Measurements from ENCODE around the gene ACP5.

The ACP5 gene

DNA sequence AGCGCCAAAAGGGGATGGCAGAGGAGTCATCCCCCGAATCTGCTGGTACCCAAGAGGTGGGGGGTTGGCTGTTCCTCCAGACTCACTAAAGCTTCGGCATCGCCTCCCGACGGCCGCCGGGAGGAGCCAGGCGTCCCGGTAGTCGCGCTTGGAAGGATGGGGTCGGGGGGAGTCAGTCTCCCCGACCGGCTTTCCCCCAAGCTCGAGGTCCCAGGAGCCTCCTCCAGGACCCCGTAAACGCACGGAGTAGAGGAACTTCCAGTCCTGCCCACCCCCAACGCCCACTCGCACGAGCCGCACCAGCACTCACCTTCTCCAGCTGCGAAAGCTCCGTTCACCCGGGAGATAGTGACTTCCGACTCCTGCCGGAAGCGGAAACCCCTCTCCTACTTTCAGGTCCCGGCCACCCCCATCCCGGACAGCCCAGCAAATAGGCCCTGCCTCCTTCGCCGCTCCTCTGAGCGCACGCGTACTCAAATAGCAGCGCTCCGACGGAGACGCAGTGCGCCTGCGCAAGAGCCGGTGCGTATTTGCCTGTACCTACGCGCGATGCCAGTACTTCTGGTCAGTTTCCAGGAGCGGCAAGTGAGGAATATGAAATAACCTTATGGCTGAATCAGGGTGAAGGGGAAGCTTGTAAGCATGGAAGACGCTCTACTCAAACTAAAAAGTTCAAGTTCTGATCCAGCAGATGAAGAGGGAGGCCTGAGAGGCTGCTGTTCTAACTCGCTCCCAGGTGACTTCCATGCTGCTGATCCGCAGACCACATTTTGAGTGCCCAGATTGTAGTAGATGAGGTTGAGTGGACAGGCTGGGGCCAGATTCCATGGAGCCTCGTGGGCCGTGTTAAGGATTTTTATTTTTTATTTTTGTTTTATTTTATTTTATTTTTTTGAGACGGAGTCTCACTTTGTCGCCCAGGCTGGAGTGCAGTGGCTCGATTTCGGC, 18.3 kb downstream of the ACP5 start, which contains the start of gene ELOF1:
Gene ELOF1, minus strand, starts transcription at position 350 of the 948 bp plus-strand sequence. CDS start 4,883 bp downstream, outside the sequence.
- TF ChIP-seq, protein P1, sequence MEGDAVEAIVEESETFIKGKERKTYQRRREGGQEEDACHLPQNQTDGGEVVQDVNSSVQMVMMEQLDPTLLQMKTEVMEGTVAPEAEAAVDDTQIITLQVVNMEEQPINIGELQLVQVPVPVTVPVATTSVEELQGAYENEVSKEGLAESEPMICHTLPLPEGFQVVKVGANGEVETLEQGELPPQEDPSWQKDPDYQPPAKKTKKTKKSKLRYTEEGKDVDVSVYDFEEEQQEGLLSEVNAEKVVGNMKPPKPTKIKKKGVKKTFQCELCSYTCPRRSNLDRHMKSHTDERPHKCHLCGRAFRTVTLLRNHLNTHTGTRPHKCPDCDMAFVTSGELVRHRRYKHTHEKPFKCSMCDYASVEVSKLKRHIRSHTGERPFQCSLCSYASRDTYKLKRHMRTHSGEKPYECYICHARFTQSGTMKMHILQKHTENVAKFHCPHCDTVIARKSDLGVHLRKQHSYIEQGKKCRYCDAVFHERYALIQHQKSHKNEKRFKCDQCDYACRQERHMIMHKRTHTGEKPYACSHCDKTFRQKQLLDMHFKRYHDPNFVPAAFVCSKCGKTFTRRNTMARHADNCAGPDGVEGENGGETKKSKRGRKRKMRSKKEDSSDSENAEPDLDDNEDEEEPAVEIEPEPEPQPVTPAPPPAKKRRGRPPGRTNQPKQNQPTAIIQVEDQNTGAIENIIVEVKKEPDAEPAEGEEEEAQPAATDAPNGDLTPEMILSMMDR (IDR thresholded peaks at IDR 0.05; ENCODE audit: insufficient read depth, low read length, missing control alignments): peak; percentile 37
- ChIA-PET POLR2A (interaction anchor here (1.2 kb wide), 1 partner anchor 21 kb away, joined by 4 read pairs; the partner anchor contains the start of gene CNN1), CTCF (interaction anchor here (0.8 to 7.0 kb wide), 13 partner anchors 10 to 265 kb away, joined by 3 to 123 read pairs (median 4); partner anchors contain the start of genes ACP5 and CNN1)
- H3K4me3 ChIP-seq (ENCODE audit: low read depth, low read length): peak within 1 kb of the TSS; percentile 87
- DNase-seq (ENCODE audit: low read depth, low spot score): peak; percentile 79

DNA sequence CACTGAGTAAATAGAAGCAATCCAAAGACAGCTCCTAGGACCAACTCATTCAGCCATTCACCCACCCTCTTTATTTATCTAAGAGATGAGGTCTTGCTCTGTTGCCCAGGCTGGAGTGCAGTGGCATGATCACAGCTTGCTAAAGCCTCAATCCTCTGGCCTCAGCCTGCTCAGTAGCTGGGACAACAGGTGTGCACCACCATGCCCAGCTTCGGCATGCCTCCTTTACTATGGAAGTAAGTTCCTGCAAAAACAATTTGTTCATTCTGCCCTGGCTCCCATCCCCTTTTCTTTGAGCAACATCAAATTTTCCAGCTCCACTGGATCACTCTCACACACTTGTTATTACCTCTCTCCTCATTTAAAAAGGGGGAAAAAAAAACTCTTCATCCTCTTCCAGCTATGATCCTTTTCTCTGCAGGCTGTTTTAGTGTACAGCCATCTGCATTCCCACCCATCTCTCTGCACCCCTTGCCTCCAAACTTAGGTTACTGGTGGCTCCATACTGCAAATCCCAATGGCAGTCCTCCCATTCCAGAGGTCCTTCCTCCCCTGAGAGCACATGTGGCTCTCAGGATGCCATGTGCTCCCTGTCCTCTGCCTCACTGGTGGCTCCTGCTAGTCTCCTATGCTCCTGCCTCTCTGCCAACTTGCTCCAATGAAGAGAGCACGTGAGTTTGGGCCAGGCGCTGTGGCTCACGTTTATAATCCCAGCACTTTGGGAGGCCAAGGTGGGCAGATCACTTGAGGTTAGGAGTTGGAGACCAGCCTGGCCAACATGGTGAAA, 20.6 kb downstream of the ACP5 start:
- H3K4me3 ChIP-seq (ENCODE audit: low read depth, low read length): no peak overlapping the region
- DNase-seq (ENCODE audit: low read depth, low spot score): no peak
- ChIA-PET CTCF (interaction anchor here (0.9 to 2.3 kb wide), 4 partner anchors 13 to 74 kb away, joined by 3 to 12 read pairs (median 4); no protein-coding TSS in a partner anchor), POLR2A (no interaction called here)
- TF ChIP-seq, protein P1 (IDR thresholded peaks at IDR 0.05; ENCODE audit: insufficient read depth, low read length, missing control alignments): no peak

DNA sequence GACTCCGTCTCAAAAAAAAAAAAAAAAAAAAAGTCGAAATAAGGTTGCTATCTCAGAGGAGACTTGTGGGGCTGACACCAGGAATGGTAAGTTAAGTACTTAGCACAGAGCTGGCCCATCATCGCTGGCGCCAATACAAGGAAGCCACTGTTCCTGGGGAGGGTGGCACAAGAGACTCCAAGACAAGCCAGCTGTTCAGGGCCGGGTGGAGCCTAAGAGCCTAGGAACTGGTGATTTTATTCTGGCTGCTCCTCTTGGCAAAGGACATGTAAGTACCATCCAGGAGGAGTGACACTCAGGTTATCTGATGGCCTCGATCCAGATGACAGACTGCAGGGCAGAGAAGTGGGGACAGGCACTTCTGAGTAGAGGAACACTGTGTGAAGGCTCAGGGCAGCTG, 22.2 kb downstream of the ACP5 start:
- no peak overlapping the region for H3K4me3 ChIP-seq (ENCODE audit: low read depth, low read length)
- TF ChIP-seq, protein P1 (IDR thresholded peaks at IDR 0.05; ENCODE audit: insufficient read depth, low read length, missing control alignments): no peak
- ChIA-PET CTCF (interaction anchor here (2.3 kb wide), 1 partner anchor 19 kb away, joined by 12 read pairs; no protein-coding TSS in a partner anchor), POLR2A (no interaction called here)
- no peak for DNase-seq (ENCODE audit: low read depth, low spot score)

DNA sequence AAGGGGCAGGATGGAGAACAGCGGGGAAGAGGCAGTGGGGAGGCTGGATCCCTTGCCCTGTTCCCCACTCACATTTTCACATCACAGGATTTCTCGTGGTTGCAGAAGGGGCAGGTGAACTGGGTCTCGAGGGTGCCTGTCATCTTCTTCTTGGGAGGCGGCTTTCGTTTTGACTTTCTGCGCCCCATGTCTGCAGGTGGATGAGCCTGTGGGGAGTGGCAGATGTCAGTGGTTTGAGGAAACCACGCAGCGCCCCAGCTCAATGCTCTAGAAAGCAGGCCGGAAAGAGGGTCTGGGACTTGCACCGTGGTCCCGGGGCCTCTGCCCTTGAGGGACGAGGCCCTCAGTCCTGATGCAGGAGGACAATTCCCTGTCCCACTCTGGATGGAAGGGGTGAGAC, 23.3 kb downstream of the ACP5 start:
- DNase-seq (ENCODE audit: low read depth, low spot score): no peak
- TF ChIP-seq, protein P1 (IDR thresholded peaks at IDR 0.05; ENCODE audit: insufficient read depth, low read length, missing control alignments): no peak
- no peak overlapping the region for H3K4me3 ChIP-seq (ENCODE audit: low read depth, low read length)
- CTCF ChIA-PET: interaction anchor here (1.0 kb wide), 1 partner anchor 18 kb away, joined by 3 read pairs; no protein-coding TSS in a partner anchor
- POLR2A ChIA-PET: no interaction called here

DNA sequence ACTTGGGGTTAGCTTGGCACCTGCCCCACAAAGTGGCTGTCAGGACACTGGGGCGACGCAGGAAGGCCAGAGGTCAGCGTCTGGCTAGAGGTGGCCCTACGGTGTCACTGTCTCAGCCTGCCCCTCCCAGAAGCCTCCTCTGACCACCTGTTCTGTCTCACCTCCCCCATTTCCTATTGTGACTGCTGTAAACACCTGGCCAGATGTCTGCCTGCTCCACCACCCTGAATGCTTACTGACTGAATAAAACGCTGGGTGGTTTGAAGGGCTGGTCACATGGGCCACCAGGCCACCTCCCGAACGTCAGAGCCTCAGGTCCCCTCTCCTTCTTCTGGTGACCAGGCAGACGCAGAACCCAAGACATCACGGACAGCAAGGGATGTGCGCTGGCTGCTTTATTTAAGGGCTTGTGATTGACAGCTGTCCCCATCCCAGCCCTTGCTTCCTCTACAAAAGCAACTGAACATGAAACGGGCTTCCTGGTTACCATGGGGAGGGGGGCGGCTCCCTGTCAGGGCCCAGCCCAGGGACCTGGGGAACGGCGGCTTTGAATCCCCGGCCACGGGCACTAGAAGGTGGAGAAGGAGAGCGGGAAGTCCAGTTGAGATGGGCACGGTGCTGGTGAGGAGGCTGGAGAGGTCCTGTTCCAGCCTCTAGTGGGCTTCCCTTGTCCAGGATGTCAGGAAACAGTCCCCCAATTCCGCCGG, 24.6 kb downstream of the ACP5 start:
- ChIA-PET POLR2A (no interaction called here), CTCF (interaction anchor here (1.2 to 2.3 kb wide), 3 partner anchors 8 to 259 kb away, joined by 3 to 13 read pairs (median 8); no protein-coding TSS in a partner anchor)
- no peak overlapping the region for H3K4me3 ChIP-seq (ENCODE audit: low read depth, low read length)
- TF ChIP-seq, protein P1 (IDR thresholded peaks at IDR 0.05; ENCODE audit: insufficient read depth, low read length, missing control alignments): no peak
- DNase-seq (ENCODE audit: low read depth, low spot score): no peak

Measured in AG04449 (cell line).